PC-3 (cell line): ENCODE data around the gene SLC22A6. TPM values are rescaled to one million over a fixed set of nuclear protein-coding genes. Genes with fewer than 3 reads are reported as not detected.
A peak's percentile ranks its signal among the peaks of the same experiment; 100 is the strongest.

Experiments used
- ATAC-seq: fragments of 200-7000 bp; cut with Tn5 transposase; 2 replicates; pipeline ENCODE4 v1.9.1; 2020; ENCODE audit warnings: mild to moderate bottlenecking, moderate library complexity
- BruUV-seq: library from RNA; stranded (reverse); fragments of 400-500 nt; replicated peaks from 2 replicates; lab custom pipeline; 2021; lab: Mats Ljungman, UMichigan
- CTCF ChIA-PET: fragments of 300-600 bp; sonication (Branson Sonifier 250); formaldehyde crosslinking; loops from one replicate; lab custom pipeline; 2022; ENCODE audit warnings: antibody characterized with exemption; lab: Charles Lee
- POLR2A ChIA-PET: fragments of 300-600 bp; sonication (Branson Sonifier 250); formaldehyde crosslinking; loops from one replicate; lab custom pipeline; 2022; ENCODE audit warnings: antibody characterized with exemption; ENCODE audit not compliant: unreplicated experiment; lab: Charles Lee
- DNase-seq: peaks from one replicate; pipeline ENCODE4 v3.0.0-alpha.2; 2015
- H2AFZ ChIP-seq: fragments of 300-600 bp; sonication (generic); 2 replicates; pipeline ENCODE4 v1.6.0; 2016; ENCODE audit warnings: antibody characterized with exemption, low read length
- H3F3A ChIP-seq: fragments of 300-600 bp; sonication (generic); one replicate; pipeline ENCODE4 v1.6.0; 2017; ENCODE audit warnings: antibody characterized with exemption, low read length, control low read depth, mild to moderate bottlenecking; ENCODE audit not compliant: unreplicated experiment
- H3K27ac ChIP-seq: fragments of 300-600 bp; sonication (generic); 2 replicates; pipeline ENCODE4 v1.5.1; 2016; ENCODE audit warnings: mild to moderate bottlenecking, low read length
- H3K27me3 ChIP-seq: fragments of 300-600 bp; sonication (generic); 2 replicates; pipeline ENCODE4 v1.6.1; 2016; ENCODE audit warnings: low read length, mixed read lengths
- H3K36me3 ChIP-seq: fragments of 300-600 bp; sonication (generic); 2 replicates; pipeline ENCODE4 v1.6.1; 2016; ENCODE audit warnings: low read depth, mixed run types, low read length, mixed read lengths
- H3K4me1 ChIP-seq: fragments of 300-600 bp; sonication (generic); 2 replicates; pipeline ENCODE4 v1.5.1; 2016; ENCODE audit warnings: low read length; ENCODE audit not compliant: insufficient read depth
- H3K4me2 ChIP-seq: fragments of 300-600 bp; sonication (generic); 2 replicates; pipeline ENCODE4 v1.6.0; 2016; ENCODE audit warnings: low read length
- H3K4me3 ChIP-seq: fragments of 300-600 bp; sonication (generic); 2 replicates; pipeline ENCODE4 v1.5.1; 2016; ENCODE audit warnings: mild to moderate bottlenecking, low read length, mixed read lengths
- H3K79me2 ChIP-seq: fragments of 300-600 bp; sonication (generic); 2 replicates; pipeline ENCODE4 v1.6.1; 2017; ENCODE audit warnings: low read length, mixed read lengths
- H3K9ac ChIP-seq: fragments of 300-600 bp; sonication (generic); 2 replicates; pipeline ENCODE4 v1.6.0; 2016; ENCODE audit warnings: mild to moderate bottlenecking, low read length
- H3K9me2 ChIP-seq: fragments of 300-600 bp; sonication (generic); replicated peaks from 2 replicates; pipeline ENCODE4 v1.6.1; 2016; ENCODE audit warnings: mixed run types, low read length, mixed read lengths
- H3K9me3 ChIP-seq: fragments of 300-600 bp; sonication (generic); 2 replicates; pipeline ENCODE4 v1.6.1; 2016; ENCODE audit warnings: low read length, mixed read lengths
- H4K20me1 ChIP-seq: fragments of 300-600 bp; sonication (generic); 2 replicates; pipeline ENCODE4 v1.6.1; 2016; ENCODE audit warnings: low read length, mixed read lengths
- CTCF ChIP-seq: fragments of 300-600 bp; sonication (generic); conservative IDR thresholded peaks from 2 replicates; pipeline ENCODE4 v1.5.1; 2017; ENCODE audit warnings: antibody characterized with exemption, low read depth, mild to moderate bottlenecking, low read length
- EZH2 ChIP-seq: fragments of 300-600 bp; sonication (generic); IDR thresholded peaks from one replicate; pipeline ENCODE4 v1.6.1; 2017; ENCODE audit warnings: antibody characterized with exemption, mild to moderate bottlenecking, low read length; ENCODE audit not compliant: unreplicated experiment
- EZH2phosphoT487 ChIP-seq: fragments of 300-600 bp; sonication (generic); IDR thresholded peaks from 2 replicates; pipeline ENCODE4 v1.6.1; 2018; ENCODE audit warnings: mild to moderate bottlenecking, antibody characterized with exemption, low read length, borderline replicate concordance
- intact Hi-C: fragments of 100-400 bp; cut with micrococcal nuclease; formaldehyde crosslinking; loops from 2 replicates; pipeline ENCODE4 v1.9.0; 2023
- total RNA-seq: library from RNA; depleted of rRNA; stranded (reverse); fragments of >200 nt; gene quantifications from 2 replicates; pipeline ENCODE4 v1.2.3, GENCODE V29; 2014

SLC22A6 gene
- total RNA-seq, 1 experiment from 2014 or later, result not detected

- Histone ChIP-seq H3K9me3 (no peaks in the 10 kb centered on the region), H3K9ac (no peak overlapping the region), H4K20me1 (no peaks in the 10 kb centered on the region), H3K27ac (no peak overlapping the region), H3K79me2 (no peaks in the 10 kb centered on the region), H3K36me3 (no peaks in the 10 kb centered on the region), H3K27me3 (peaks cover 7% of the 10 kb centered on the region; the same call in 1 of the 2 replicates), H3F3A (no peaks in the 10 kb centered on the region), H3K4me2 (no peak overlapping the region), H3K4me3 (no peak overlapping the region), H3K9me2 (no peaks in the 10 kb centered on the region), H2AFZ (no peak overlapping the region), H3K4me1 (no peaks in the 10 kb centered on the region)
- TF ChIP-seq CTCF (no peak), EZH2 (no peak), EZH2phosphoT487 (no peak)
- DNase-seq (peak; percentile 15), ATAC-seq (no peak; the same call in 1 of the 2 replicates)
- no TSS peak for BruUV-seq
- intact Hi-C loops, result no loop called here
- CTCF ChIA-PET, result no interaction called here
- POLR2A ChIA-PET, result no interaction called here
Measured at GRCh38 chr11:62931499-62932278, 53.1 kb downstream of the SLC22A6 start.

- Histone ChIP-seq H3K9me3 (no peaks in the 10 kb centered on the region), H3K36me3 (no peaks in the 10 kb centered on the region), H3K79me2 (no peaks in the 10 kb centered on the region), H4K20me1 (no peaks in the 10 kb centered on the region), H3K9me2 (no peaks in the 10 kb centered on the region), H3K4me3 (no peak overlapping the region), H3K9ac (no peak overlapping the region), H3F3A (no peaks in the 10 kb centered on the region), H3K4me1 (no peaks in the 10 kb centered on the region), H3K27me3 (peaks cover 7% of the 10 kb centered on the region; the same call in 1 of the 2 replicates), H3K27ac (no peak overlapping the region), H2AFZ (no peak overlapping the region), H3K4me2 (no peak overlapping the region)
- intact Hi-C loops, result no loop called here
- TF ChIP-seq CTCF, result no peak
- TF ChIP-seq EZH2, result no peak
- no peak for TF ChIP-seq EZH2phosphoT487
- POLR2A ChIA-PET, result no interaction called here
- DNase-seq (no peak), ATAC-seq (no peak)
- CTCF ChIA-PET, result no interaction called here
- no TSS peak for BruUV-seq
Measured at GRCh38 chr11:62930666-62931065, 54.1 kb downstream of the SLC22A6 start.

GRCh38 chr11:62930157-62930556, 54.6 kb downstream of the SLC22A6 start:
- H3K4me1 ChIP-seq, result no peaks in the 10 kb centered on the region
- H3K4me3 ChIP-seq, result no peak overlapping the region
- no peaks in the 10 kb centered on the region for H4K20me1 ChIP-seq
- ATAC-seq (no peak), DNase-seq (no peak)
- no TSS peak for BruUV-seq
- intact Hi-C loops, result no loop called here
- H2AFZ ChIP-seq, result no peak overlapping the region
- no peaks in the 10 kb centered on the region for H3K36me3 ChIP-seq
- ChIA-PET POLR2A (no interaction called here), CTCF (no interaction called here)
- H3K79me2 ChIP-seq, result no peaks in the 10 kb centered on the region
- no peak for TF ChIP-seq EZH2
- no peak for TF ChIP-seq CTCF
- no peak for TF ChIP-seq EZH2phosphoT487
- H3K27ac ChIP-seq, result no peak overlapping the region
- no peaks in the 10 kb centered on the region for H3K9me2 ChIP-seq
- H3K27me3 ChIP-seq, result peaks cover 7% of the 10 kb centered on the region; the same call in 1 of the 2 replicates
- no peaks in the 10 kb centered on the region for H3K9me3 ChIP-seq
- no peaks in the 10 kb centered on the region for H3F3A ChIP-seq
- H3K4me2 ChIP-seq, result no peak overlapping the region
- no peak overlapping the region for H3K9ac ChIP-seq
